GM21825 (cell line): Measurements from ENCODE around the gene CHPT1.
A peak's percentile ranks its signal among the peaks of the same experiment; 100 is the strongest.
"Not testable (repeated sequence)": the region's sequence is repeated elsewhere in the genome, so short reads cannot be mapped to it uniquely, and the experiment has no call there.

Experiments used
- ATAC-seq: cut with Tn5 transposase; IDR thresholded peaks from one replicate; pipeline ENCODE4 v1.9.1; 2021; ENCODE audit warnings: mild to moderate bottlenecking, moderate library complexity; ENCODE audit not compliant: unreplicated experiment

Gene CHPT1

GRCh38 chr12:101697197-101697929, at the start of gene CHPT1:
Gene CHPT1, plus strand, starts transcription at chr12:101697640. Its CDS starts 222 bp downstream, at chr12:101697862.
- peak; percentile 59 for ATAC-seq

- ATAC-seq = no peak
Measured at GRCh38 chr12:101647711-101648110, 49.7 kb upstream of the CHPT1 start.

GRCh38 chr12:101648195-101648594, 49.2 kb upstream of the CHPT1 start:
- no peak for ATAC-seq

- ATAC-seq = no peak
Measured at GRCh38 chr12:101650346-101651117, 46.9 kb upstream of the CHPT1 start.

GRCh38 chr12:101653030-101653429, 44.4 kb upstream of the CHPT1 start:
- no peak for ATAC-seq

GRCh38 chr12:101653503-101653902, 43.9 kb upstream of the CHPT1 start:
- no peak for ATAC-seq

- no peak for ATAC-seq
Measured at GRCh38 chr12:101654442-101654841, 43.0 kb upstream of the CHPT1 start.

GRCh38 chr12:101655393-101655792, 42.0 kb upstream of the CHPT1 start:
- no peak for ATAC-seq

GRCh38 chr12:101660662-101661061, 36.8 kb upstream of the CHPT1 start:
- not testable (repeated sequence) for ATAC-seq

- ATAC-seq = no peak
Measured at GRCh38 chr12:101663298-101663697, 34.1 kb upstream of the CHPT1 start.

GRCh38 chr12:101664992-101665391, 32.4 kb upstream of the CHPT1 start:
- no peak for ATAC-seq

- no peak for ATAC-seq
Measured at GRCh38 chr12:101666052-101666728, 31.2 kb upstream of the CHPT1 start.

- no peak for ATAC-seq
Measured at GRCh38 chr12:101667591-101667990, 29.8 kb upstream of the CHPT1 start.

- no peak for ATAC-seq
Measured at GRCh38 chr12:101670007-101670671, 27.3 kb upstream of the CHPT1 start.

GRCh38 chr12:101671157-101671791, 26.2 kb upstream of the CHPT1 start:
- ATAC-seq = peak; percentile 88

GRCh38 chr12:101671833-101672232, 25.6 kb upstream of the CHPT1 start:
- ATAC-seq = peak; percentile 19

GRCh38 chr12:101675555-101675954, 21.9 kb upstream of the CHPT1 start:
- no peak for ATAC-seq

GRCh38 chr12:101676497-101676896, 20.9 kb upstream of the CHPT1 start:
- not testable (repeated sequence) for ATAC-seq

GRCh38 chr12:101678081-101678480, 19.4 kb upstream of the CHPT1 start:
- ATAC-seq = no peak

GRCh38 chr12:101680240-101680639, 17.2 kb upstream of the CHPT1 start:
- no peak for ATAC-seq

GRCh38 chr12:101680647-101681046, 16.8 kb upstream of the CHPT1 start:
- ATAC-seq = no peak
